Raji (cell line): ENCODE data around the gene ASCL5.

ENCODE experiments used
- POLR2A ChIP-seq: IDR thresholded peaks from 2 replicates; pipeline ENCODE4 v1.6.1; 2011; ENCODE audit warnings: low read depth, low read length, control low read depth; ENCODE audit not compliant: insufficient read depth

Gene ASCL5

GRCh38 chr1:201142011-201142848, 15.2 kb upstream of the ASCL5 start:
- TF ChIP-seq POLR2A = no peak

- no peak for TF ChIP-seq POLR2A
Measured at GRCh38 chr1:201141418-201141817, 14.4 kb upstream of the ASCL5 start.

GRCh38 chr1:201140941-201141260, 13.9 kb upstream of the ASCL5 start:
- no peak for TF ChIP-seq POLR2A

GRCh38 chr1:201140235-201140940, 13.4 kb upstream of the ASCL5 start:
- TF ChIP-seq POLR2A = no peak

- no peak for TF ChIP-seq POLR2A
Measured at GRCh38 chr1:201139756-201140155, 12.8 kb upstream of the ASCL5 start.

GRCh38 chr1:201139306-201139705, 12.3 kb upstream of the ASCL5 start:
- TF ChIP-seq POLR2A = no peak

GRCh38 chr1:201138311-201138840, 11.4 kb upstream of the ASCL5 start:
- TF ChIP-seq POLR2A = no peak

- no peak for TF ChIP-seq POLR2A
Measured at GRCh38 chr1:201137579-201138310, 10.8 kb upstream of the ASCL5 start.

- TF ChIP-seq POLR2A = no peak
Measured at GRCh38 chr1:201137024-201137392, 10.0 kb upstream of the ASCL5 start.

GRCh38 chr1:201136355-201137023, 9.5 kb upstream of the ASCL5 start:
- TF ChIP-seq POLR2A = no peak

GRCh38 chr1:201134405-201134804, 7.4 kb upstream of the ASCL5 start:
- TF ChIP-seq POLR2A = no peak

- TF ChIP-seq POLR2A = no peak
Measured at GRCh38 chr1:201131398-201131797, 4.4 kb upstream of the ASCL5 start.

GRCh38 chr1:201128962-201129361, 2.0 kb upstream of the ASCL5 start:
- TF ChIP-seq POLR2A = no peak

- no peak for TF ChIP-seq POLR2A
Measured at GRCh38 chr1:201128476-201128875, 1.5 kb upstream of the ASCL5 start.
